Measurements from ENCODE around the gene TIAM1.
A peak's percentile ranks its signal among the peaks of the same experiment; 100 is the strongest.

TIAM1 gene

GRCh38 chr21:31180256-31181081 is 163.6 kb downstream of the TIAM1 start:
- DNase-seq (ENCODE audit: low read depth in 1 of 2, low spot score in 1 of 2), result no peak

- no peak for DNase-seq (ENCODE audit: low read depth in 1 of 2, low spot score in 1 of 2)
These were observed 167.3 kb downstream of the TIAM1 start for GRCh38 chr21:31176725-31177124.

- no peak for DNase-seq (ENCODE audit: low read depth in 1 of 2, low spot score in 1 of 2)
These were observed 167.9 kb downstream of the TIAM1 start for GRCh38 chr21:31176080-31176551.

GRCh38 chr21:31173881-31174555 is 170.0 kb downstream of the TIAM1 start:
- peak in 1 of 2 donors; percentile 43 for DNase-seq (ENCODE audit: low read depth in 1 of 2, low spot score in 1 of 2)

GRCh38 chr21:31172328-31172727 is 171.7 kb downstream of the TIAM1 start:
- DNase-seq (ENCODE audit: low read depth in 1 of 2, low spot score in 1 of 2), result no peak

- no peak for DNase-seq (ENCODE audit: low read depth in 1 of 2, low spot score in 1 of 2)
These were observed 179.1 kb downstream of the TIAM1 start for GRCh38 chr21:31164713-31165694.

- DNase-seq (ENCODE audit: low read depth in 1 of 2, low spot score in 1 of 2), result no peak
These were observed 181.2 kb downstream of the TIAM1 start for GRCh38 chr21:31162827-31163226.

- DNase-seq (ENCODE audit: low read depth in 1 of 2, low spot score in 1 of 2), result no peak
These were observed 181.9 kb downstream of the TIAM1 start for GRCh38 chr21:31162079-31162699.

GRCh38 chr21:31161157-31161556 is 182.9 kb downstream of the TIAM1 start:
- DNase-seq (ENCODE audit: low read depth in 1 of 2, low spot score in 1 of 2), result no peak

- DNase-seq (ENCODE audit: low read depth in 1 of 2, low spot score in 1 of 2), result no peak
These were observed 184.3 kb downstream of the TIAM1 start for GRCh38 chr21:31159808-31160207.

- DNase-seq (ENCODE audit: low read depth in 1 of 2, low spot score in 1 of 2), result no peak
These were observed 185.1 kb downstream of the TIAM1 start for GRCh38 chr21:31158789-31159581.

GRCh38 chr21:31157756-31158155 is 186.3 kb downstream of the TIAM1 start:
- no peak for DNase-seq (ENCODE audit: low read depth in 1 of 2, low spot score in 1 of 2)

- no peak for DNase-seq (ENCODE audit: low read depth in 1 of 2, low spot score in 1 of 2)
These were observed 187.4 kb downstream of the TIAM1 start for GRCh38 chr21:31156662-31157061.

GRCh38 chr21:31156169-31156568 is 187.9 kb downstream of the TIAM1 start:
- no peak for DNase-seq (ENCODE audit: low read depth in 1 of 2, low spot score in 1 of 2)

GRCh38 chr21:31151156-31152045 is 192.7 kb downstream of the TIAM1 start:
- no peak for DNase-seq (ENCODE audit: low read depth in 1 of 2, low spot score in 1 of 2)

- DNase-seq (ENCODE audit: low read depth in 1 of 2, low spot score in 1 of 2), result no peak
These were observed 198.8 kb downstream of the TIAM1 start for GRCh38 chr21:31145274-31145673.

GRCh38 chr21:31143036-31143435 is 201.0 kb downstream of the TIAM1 start:
- DNase-seq (ENCODE audit: low read depth in 1 of 2, low spot score in 1 of 2), result no peak

- DNase-seq (ENCODE audit: low read depth in 1 of 2, low spot score in 1 of 2), result no peak
These were observed 201.5 kb downstream of the TIAM1 start for GRCh38 chr21:31142600-31142999.
